Spinal cord (tissue), 10 donors: ENCODE data around the gene TLR10. TPM values are rescaled to one million over a fixed set of nuclear protein-coding genes. Genes with fewer than 3 reads are reported as not detected.

Experiments
- DNase-seq, 6 donors: peaks; one replicate each; pipeline versions ENCODE4 v3.0.0 to v3.0.0-alpha.2; 2013 to 2015; ENCODE audit warnings: low spot score in 6 of 6, low read depth in 4 of 6
- H3K27ac ChIP-seq: one replicate; pipeline ENCODE4 v1.5.1; 2013; ENCODE audit warnings: low read depth, low read length, control low read depth
- H3K27me3 ChIP-seq: one replicate; pipeline ENCODE4 v1.6.1; 2013; ENCODE audit warnings: low read length; ENCODE audit not compliant: control insufficient read depth, insufficient read depth
- H3K36me3 ChIP-seq: one replicate; pipeline ENCODE4 v1.6.1; 2013; ENCODE audit warnings: low read length; ENCODE audit not compliant: control insufficient read depth, insufficient read depth
- H3K4me1 ChIP-seq: one replicate; pipeline ENCODE4 v1.6.1; 2013; ENCODE audit warnings: low read length; ENCODE audit not compliant: control insufficient read depth, insufficient read depth
- H3K4me3 ChIP-seq: one replicate; pipeline ENCODE4 v1.5.1; 2013; ENCODE audit warnings: low read depth, low read length, control low read depth
- H3K9me3 ChIP-seq: one replicate; pipeline ENCODE4 v1.6.1; 2013; ENCODE audit warnings: low read length; ENCODE audit not compliant: control insufficient read depth, insufficient read depth
- WGBS: methylation state at CpG from one replicate; pipeline ENCODE4 v1.1.5; 2013; ENCODE audit warnings: missing lambda C conversion rate; ENCODE audit not compliant: insufficient coverage; 5-methylcytosine and 5-hydroxymethylcytosine counted together
- polyA plus RNA-seq, 2 donors: library from polyadenylated mRNA; unstranded; fragments of 120-200 nt; gene quantifications; one replicate each; pipeline ENCODE4 v1.2.1, GENCODE V29; 2013; ENCODE audit not compliant: insufficient read length in 2 of 2
- small RNA-seq: library from RNA; depleted of rRNA; stranded (forward); fragments of <200 nt; gene quantifications from one replicate; pipeline ENCODE3, GENCODE V24; 2014; ENCODE audit warnings: low replicate concordance
- total RNA-seq, 2 donors: library from RNA; depleted of rRNA in 1 of 2; stranded (reverse); fragments of 120-200 nt in 1 of 2; fragments of >200 nt in 1 of 2; gene quantifications; one replicate each; pipeline versions ENCODE4 v1.2.3 to v1.2.4, GENCODE V29; 2013 to 2014
- donor health status: healthy.

TLR10 gene
- total and polyA plus RNA-seq, 4 donors, result 1.9 to 5.4 (median 3.7) TPM

- H3K27me3 ChIP-seq, result no peaks in the 10 kb centered on the region
- H3K27ac ChIP-seq, result no peak overlapping the region
- no peaks in the 10 kb centered on the region for H3K9me3 ChIP-seq
- no peaks in the 10 kb centered on the region for H3K36me3 ChIP-seq
- H3K4me3 ChIP-seq, result no peak overlapping the region
- no peak for DNase-seq
- 95% methylated on average over 3 of the region's 7 CpGs for WGBS
- H3K4me1 ChIP-seq, result no peaks in the 10 kb centered on the region
These were observed 58.9 kb downstream of the TLR10 start for GRCh38 chr4:38723726-38724474.

- no peaks in the 10 kb centered on the region for H3K36me3 ChIP-seq
- WGBS, result 40% methylated on average over 2 of the region's 4 CpGs
- H3K27ac ChIP-seq, result no peak overlapping the region
- no peak overlapping the region for H3K4me3 ChIP-seq
- no peaks in the 10 kb centered on the region for H3K27me3 ChIP-seq
- no peaks in the 10 kb centered on the region for H3K9me3 ChIP-seq
- DNase-seq, result no peak
- H3K4me1 ChIP-seq, result no peaks in the 10 kb centered on the region
These were observed 59.7 kb downstream of the TLR10 start for GRCh38 chr4:38723114-38723513.

Small RNA genes lying within 50 kb of the gene (small RNA-seq; reads per million reads assigned to genes)
- not detected for gene RNA5SP158

Other genes with a start within 250 kb of the TLR10 start
- 10 to 100 TPM; 29.3 to 29.8 TPM for gene KLF3, start 118.8 kb downstream of the TLR10 start, total RNA-seq
- 10 to 100 TPM; 30.0 to 39.8 TPM for gene KLF3, start 118.8 kb downstream of the TLR10 start, polyA plus RNA-seq
- 10 to 100 TPM; 11.0 to 32.2 TPM for gene TLR1, start 21.8 kb upstream of the TLR10 start, total RNA-seq
- 1 to 10 TPM; 3.7 to 5.7 TPM for gene TLR1, start 21.8 kb upstream of the TLR10 start, polyA plus RNA-seq
- 1 to 10 TPM; 2.9 to 6.1 TPM for gene TLR6, start 73.8 kb upstream of the TLR10 start, total RNA-seq
- gene TLR6, start 73.8 kb upstream of the TLR10 start, polyA plus RNA-seq, result 1 to 10 TPM; 1.4 to 1.6 TPM
- 10 to 100 TPM; 49.2 to 71.8 TPM for gene FAM114A1, start 84.8 kb upstream of the TLR10 start, total RNA-seq
- 10 to 100 TPM; 16.2 to 24.6 TPM for gene FAM114A1, start 84.8 kb upstream of the TLR10 start, polyA plus RNA-seq
- 1 to 10 TPM in 1 of 2 donors, under 1 TPM in 1; 0.72 to 2.5 TPM for gene TMEM156, start 249.4 kb upstream of the TLR10 start, total RNA-seq
- 1 to 10 TPM in 1 of 2 donors, under 1 TPM in 1; 0.83 to 1.1 TPM for gene TMEM156, start 249.4 kb upstream of the TLR10 start, polyA plus RNA-seq